Osteocyte (in vitro differentiated cells): ENCODE measurements around the gene FHL1. TPM values are rescaled to one million over a fixed set of nuclear protein-coding genes. Genes with fewer than 3 reads are reported as not detected.

Experiments used
- DNase-seq: peaks from one replicate; pipeline ENCODE4 v3.0.0; 2021; ENCODE audit warnings: mixed read lengths; ENCODE audit not compliant: unreplicated experiment; ENCODE audit errors: extremely low spot score
- H3K27ac Mint-ChIP-seq: one replicate; pipeline ENCODE4 v1.8.0; 2021; ENCODE audit warnings: mild to moderate bottlenecking, mixed read lengths; ENCODE audit not compliant: unreplicated experiment
- H3K27me3 Mint-ChIP-seq: one replicate; pipeline ENCODE4 v1.8.0; 2021; ENCODE audit warnings: mixed read lengths; ENCODE audit not compliant: unreplicated experiment
- H3K36me3 Mint-ChIP-seq: one replicate; pipeline ENCODE4 v1.8.0; 2021; ENCODE audit warnings: mixed read lengths; ENCODE audit not compliant: unreplicated experiment
- H3K4me1 Mint-ChIP-seq: one replicate; pipeline ENCODE4 v1.8.0; 2021; ENCODE audit warnings: mixed read lengths; ENCODE audit not compliant: unreplicated experiment
- H3K4me3 Mint-ChIP-seq: one replicate; pipeline ENCODE4 v1.8.0; 2021; ENCODE audit warnings: mild to moderate bottlenecking, moderate library complexity, mixed read lengths; ENCODE audit not compliant: unreplicated experiment
- H3K9me3 Mint-ChIP-seq: one replicate; pipeline ENCODE4 v1.8.0; 2021; ENCODE audit warnings: mixed read lengths; ENCODE audit not compliant: unreplicated experiment
- total RNA-seq: library from RNA; stranded (reverse); gene quantifications from 2 replicates; pipeline ENCODE4 v1.2.1, GENCODE V29; 2021
- TF ChIP-seq, protein P1 (sequence below): fragments of 200-600 bp; sonication (generic); IDR thresholded peaks from 2 replicates; pipeline ENCODE4 v1.5.0; 2021; ENCODE audit warnings: antibody characterized with exemption, mild to moderate bottlenecking, moderate library complexity

Gene FHL1
- total RNA-seq, 1 donor from 2014 or later: 1,725 TPM

DNA sequence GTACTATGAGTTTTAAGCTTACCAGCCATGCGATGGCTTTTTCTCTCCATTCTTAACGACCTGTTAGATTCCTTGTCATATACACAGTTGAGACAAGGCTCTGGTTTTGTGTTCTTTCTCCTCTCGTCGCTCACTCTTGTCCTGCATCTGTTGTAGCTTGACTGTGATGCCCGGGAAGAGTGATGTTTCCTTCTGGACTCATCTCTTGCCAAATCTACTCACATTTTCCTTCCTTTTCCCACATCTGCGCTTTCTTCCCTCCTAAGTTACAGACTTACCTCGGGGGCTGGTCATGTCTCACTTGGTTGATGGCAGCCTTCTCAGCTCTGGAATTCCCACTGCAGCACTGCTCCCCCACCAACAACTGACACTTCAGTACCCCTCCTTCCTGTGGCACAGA, 108.7 kb downstream of the FHL1 start:
- TF ChIP-seq, protein P1, sequence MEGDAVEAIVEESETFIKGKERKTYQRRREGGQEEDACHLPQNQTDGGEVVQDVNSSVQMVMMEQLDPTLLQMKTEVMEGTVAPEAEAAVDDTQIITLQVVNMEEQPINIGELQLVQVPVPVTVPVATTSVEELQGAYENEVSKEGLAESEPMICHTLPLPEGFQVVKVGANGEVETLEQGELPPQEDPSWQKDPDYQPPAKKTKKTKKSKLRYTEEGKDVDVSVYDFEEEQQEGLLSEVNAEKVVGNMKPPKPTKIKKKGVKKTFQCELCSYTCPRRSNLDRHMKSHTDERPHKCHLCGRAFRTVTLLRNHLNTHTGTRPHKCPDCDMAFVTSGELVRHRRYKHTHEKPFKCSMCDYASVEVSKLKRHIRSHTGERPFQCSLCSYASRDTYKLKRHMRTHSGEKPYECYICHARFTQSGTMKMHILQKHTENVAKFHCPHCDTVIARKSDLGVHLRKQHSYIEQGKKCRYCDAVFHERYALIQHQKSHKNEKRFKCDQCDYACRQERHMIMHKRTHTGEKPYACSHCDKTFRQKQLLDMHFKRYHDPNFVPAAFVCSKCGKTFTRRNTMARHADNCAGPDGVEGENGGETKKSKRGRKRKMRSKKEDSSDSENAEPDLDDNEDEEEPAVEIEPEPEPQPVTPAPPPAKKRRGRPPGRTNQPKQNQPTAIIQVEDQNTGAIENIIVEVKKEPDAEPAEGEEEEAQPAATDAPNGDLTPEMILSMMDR: no peak
- Mint-ChIP-seq H3K4me1 (peaks cover 67% of the 10 kb centered on the region), H3K27me3 (no peaks in the 10 kb centered on the region), H3K4me3 (peak overlapping the region; percentile 77), H3K9me3 (peaks cover 4% of the 10 kb centered on the region), H3K36me3 (no peaks in the 10 kb centered on the region), H3K27ac (peak overlapping the region; percentile 89)
- no peak for DNase-seq

DNA sequence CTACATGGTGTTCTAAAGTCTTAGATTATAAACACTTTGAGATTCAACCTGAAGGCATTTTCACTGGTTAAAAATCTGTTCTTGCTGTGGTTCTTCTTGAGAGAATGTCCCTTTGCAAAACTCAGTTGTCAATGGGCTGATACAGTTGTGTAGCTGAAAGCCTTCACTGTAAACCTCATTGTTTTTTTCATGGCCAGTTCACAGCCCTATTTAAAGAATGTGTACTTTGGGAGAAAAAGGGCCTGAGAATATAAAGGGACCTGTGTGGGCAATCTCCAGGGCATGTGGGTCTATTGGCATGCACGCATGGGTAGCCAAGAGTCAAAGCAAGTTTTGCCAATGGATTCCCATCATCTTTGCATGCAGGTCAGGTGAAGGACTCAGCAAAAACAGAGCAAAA, 111.6 kb downstream of the FHL1 start:
- no peak for DNase-seq
- H3K4me3 Mint-ChIP-seq: no peak overlapping the region
- H3K36me3 Mint-ChIP-seq: no peaks in the 10 kb centered on the region
- peaks cover 4% of the 10 kb centered on the region for H3K9me3 Mint-ChIP-seq
- TF ChIP-seq, protein P1: no peak
- peak overlapping the region; percentile 85 for H3K27ac Mint-ChIP-seq
- H3K27me3 Mint-ChIP-seq: no peaks in the 10 kb centered on the region
- H3K4me1 Mint-ChIP-seq: peaks cover 80% of the 10 kb centered on the region

DNA sequence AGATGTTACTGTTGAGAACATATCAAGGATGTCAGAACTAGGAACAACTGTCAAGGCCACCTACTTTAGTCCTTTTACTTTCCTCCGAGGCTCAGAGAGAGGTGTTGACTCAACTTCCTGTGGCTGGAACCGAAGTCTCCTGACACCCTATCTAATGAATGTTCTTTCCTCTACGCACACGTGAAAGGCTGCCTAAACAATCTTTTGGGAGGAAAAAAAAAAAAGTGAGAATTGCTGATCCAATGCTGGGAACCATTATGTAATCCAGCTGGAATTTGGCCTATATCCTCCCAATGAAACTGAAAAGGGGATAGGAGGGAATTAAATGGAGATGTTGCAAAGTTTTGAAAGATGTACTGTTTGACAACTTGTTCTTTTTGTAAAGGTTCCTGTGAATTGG, 112.2 kb downstream of the FHL1 start:
- H3K9me3 Mint-ChIP-seq: peaks cover 4% of the 10 kb centered on the region
- no peaks in the 10 kb centered on the region for H3K27me3 Mint-ChIP-seq
- peaks cover 76% of the 10 kb centered on the region for H3K4me1 Mint-ChIP-seq
- no peak overlapping the region for H3K4me3 Mint-ChIP-seq
- peak overlapping the region; percentile 85 for H3K27ac Mint-ChIP-seq
- TF ChIP-seq, protein P1: no peak
- no peaks in the 10 kb centered on the region for H3K36me3 Mint-ChIP-seq
- DNase-seq: no peak

DNA sequence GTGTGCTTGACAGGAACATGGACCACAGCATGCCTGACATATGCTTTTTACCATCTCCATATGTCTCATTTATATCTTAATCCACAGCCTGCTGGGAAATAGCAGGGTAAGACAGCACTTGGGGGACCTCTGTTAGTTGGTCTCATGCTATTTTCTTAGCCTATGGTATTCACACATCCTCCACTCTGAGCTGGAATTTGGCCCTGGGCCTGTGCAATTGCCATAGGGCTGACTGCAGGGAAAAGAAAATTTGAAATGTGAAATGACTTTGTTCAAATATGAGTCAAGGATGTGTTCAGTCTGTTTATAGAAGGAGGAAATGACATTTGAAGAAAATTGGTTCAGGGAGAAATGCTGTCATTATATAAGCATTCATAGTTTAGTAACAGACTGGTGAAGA, 113.4 kb downstream of the FHL1 start:
- peak; percentile 84 for DNase-seq
- no peaks in the 10 kb centered on the region for H3K36me3 Mint-ChIP-seq
- H3K9me3 Mint-ChIP-seq: peaks cover 4% of the 10 kb centered on the region
- peak overlapping the region; percentile 85 for H3K27ac Mint-ChIP-seq
- H3K4me1 Mint-ChIP-seq: peaks cover 75% of the 10 kb centered on the region
- no peak overlapping the region for H3K4me3 Mint-ChIP-seq
- H3K27me3 Mint-ChIP-seq: no peaks in the 10 kb centered on the region
- TF ChIP-seq, protein P1: no peak

Other genes with a start within 250 kb of the FHL1 start
- 30.9 and 32.4 TPM in 2 replicates for gene MMGT1, start 173.5 kb upstream of the FHL1 start, total RNA-seq
- 16.1 and 18.0 TPM in 2 replicates for gene SLC9A6, start 162.1 kb upstream of the FHL1 start, total RNA-seq
- gene MAP7D3, start 103.9 kb downstream of the FHL1 start, total RNA-seq: 84.7 and 87.4 TPM in 2 replicates
- gene ADGRG4, start 153.4 kb downstream of the FHL1 start, total RNA-seq: 0.13 and 0.16 TPM in 2 replicates